Inflammatory macrophage treated with lipopolysaccharide for 1 hour (primary cell): ENCODE results near the gene PABPN1L.

Experiments
- DNase-seq, 2 donors: peaks; one replicate each; pipeline ENCODE4 v3.0.0-alpha.2; 2020 to 2022

Gene PABPN1L, protein sequence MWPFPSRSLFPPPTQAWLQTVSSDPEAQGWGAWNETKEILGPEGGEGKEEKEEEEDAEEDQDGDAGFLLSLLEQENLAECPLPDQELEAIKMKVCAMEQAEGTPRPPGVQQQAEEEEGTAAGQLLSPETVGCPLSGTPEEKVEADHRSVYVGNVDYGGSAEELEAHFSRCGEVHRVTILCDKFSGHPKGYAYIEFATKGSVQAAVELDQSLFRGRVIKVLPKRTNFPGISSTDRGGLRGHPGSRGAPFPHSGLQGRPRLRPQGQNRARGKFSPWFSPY

DNA sequence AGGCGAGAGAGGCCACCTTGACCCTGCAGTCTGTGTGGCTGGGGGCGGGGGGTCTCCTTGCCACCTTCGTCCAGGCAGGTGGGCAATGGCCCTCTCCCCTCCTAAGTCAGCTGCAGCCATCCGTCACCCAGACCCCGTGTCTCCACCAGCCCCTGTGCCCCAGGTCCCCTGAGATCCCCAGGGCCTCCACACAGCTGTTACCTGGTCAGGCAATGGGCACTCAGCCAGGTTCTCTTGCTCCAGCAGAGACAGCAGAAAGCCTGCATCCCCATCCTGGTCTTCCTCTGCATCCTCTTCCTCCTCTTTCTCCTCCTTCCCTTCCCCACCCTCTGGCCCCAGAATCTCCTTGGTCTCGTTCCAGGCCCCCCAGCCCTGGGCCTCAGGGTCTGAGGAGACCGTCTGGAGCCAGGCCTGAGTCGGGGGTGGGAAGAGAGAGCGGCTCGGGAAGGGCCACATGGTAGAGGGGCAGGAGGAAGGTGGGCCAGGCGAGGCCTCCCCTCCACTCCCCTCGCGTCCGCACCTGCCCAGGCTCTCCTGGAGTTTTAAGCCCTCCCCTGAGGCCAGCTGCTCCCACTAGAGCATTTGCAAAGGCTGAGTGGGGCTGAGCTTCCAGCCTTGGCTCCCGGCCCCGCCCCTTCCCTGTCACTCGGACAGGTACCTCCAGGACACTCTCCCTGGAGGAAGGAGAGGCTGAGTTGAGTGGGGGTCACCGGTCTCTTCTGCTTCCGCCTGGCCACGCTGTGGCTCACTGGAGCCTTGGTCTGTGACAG, at the start of gene PABPN1L:
Gene PABPN1L (minus strand): TSS at position 510 of the 770 bp plus-strand sequence. CDS start 54 bp downstream, at position 456.
- DNase-seq: no peak

DNA sequence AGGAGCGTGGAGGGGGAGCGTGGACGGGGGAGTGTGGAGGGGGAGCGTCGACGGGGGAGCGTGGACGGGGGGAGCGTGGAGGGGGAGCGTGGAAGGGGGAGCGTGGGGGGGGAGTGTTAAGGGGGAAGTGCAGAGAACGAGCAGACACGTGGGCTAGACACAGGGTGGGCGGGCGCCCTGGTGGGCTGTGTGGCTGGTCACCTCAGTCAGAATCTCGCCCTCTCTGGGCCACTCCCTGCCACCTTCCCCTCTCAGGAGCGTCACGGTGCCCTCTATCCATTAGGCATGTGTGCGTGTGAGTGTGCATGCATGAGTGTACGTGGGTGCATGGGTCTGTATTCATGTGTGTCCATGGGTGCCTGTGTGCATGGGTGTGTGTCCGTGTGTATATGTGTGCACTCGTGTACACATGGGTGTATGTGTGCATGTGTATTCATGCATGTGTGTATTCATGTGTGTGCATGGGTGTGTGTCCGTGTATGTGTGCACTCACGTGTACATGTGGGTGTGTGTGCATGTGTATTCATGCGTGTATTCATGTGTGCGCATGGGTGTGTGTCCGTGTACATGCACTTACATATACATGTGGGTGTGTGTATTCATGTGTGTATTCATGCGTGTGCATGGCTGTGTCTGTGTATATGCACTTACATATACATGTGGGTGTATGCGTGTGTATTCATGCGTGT, 49.3 kb upstream of the PABPN1L start:
- DNase-seq: no peak

DNA sequence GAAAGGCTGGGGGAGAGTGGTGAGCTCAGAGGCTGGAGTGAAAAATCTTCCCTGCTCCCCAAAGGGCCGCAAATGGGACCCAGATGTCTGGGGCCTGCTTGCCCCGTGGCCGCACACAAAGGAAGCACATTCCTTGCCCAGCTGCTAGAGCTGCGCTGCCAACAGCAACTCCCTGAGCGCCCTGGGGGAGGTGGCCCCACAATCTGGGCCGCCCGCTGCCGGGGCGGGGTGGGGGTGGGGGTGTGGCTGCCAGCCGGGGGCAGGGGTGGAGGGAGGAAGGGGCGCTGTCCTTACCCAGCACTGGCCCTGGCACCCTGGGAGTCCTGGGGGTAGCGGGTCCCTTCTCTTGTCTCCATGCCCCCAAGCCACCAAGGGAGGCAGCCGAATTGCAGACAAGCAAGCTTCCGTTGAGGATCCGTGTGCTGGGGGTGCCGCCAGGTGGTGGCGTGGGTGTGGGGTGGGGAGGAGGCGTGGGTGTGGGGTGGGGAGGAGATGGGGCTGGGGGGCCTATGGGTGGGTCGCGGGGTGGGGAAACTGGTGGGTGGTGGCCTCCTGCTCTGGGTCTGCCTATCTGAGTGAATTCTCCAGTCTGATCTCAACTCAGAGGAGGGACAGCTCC, 48.4 kb upstream of the PABPN1L start:
- DNase-seq: no peak

DNA sequence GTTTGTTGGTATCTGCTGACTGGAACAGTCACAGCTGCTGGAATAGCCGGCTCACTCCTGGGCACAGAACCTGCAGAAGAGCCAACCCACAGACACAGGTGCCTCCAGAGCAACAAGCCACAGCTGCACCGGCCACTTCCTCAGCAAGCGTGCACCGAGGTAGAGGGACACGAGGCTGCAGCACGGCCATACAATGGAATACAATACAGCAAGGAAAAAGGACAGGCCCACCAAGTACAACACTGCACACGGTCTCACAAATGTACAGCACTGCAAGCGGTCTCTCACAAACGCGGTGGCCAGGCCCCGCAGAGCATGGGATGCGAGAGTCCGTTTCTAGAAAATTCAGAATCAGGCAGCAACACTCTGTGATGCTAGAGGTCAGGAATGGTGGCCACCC, 47.4 kb upstream of the PABPN1L start:
- DNase-seq: no peak

DNA sequence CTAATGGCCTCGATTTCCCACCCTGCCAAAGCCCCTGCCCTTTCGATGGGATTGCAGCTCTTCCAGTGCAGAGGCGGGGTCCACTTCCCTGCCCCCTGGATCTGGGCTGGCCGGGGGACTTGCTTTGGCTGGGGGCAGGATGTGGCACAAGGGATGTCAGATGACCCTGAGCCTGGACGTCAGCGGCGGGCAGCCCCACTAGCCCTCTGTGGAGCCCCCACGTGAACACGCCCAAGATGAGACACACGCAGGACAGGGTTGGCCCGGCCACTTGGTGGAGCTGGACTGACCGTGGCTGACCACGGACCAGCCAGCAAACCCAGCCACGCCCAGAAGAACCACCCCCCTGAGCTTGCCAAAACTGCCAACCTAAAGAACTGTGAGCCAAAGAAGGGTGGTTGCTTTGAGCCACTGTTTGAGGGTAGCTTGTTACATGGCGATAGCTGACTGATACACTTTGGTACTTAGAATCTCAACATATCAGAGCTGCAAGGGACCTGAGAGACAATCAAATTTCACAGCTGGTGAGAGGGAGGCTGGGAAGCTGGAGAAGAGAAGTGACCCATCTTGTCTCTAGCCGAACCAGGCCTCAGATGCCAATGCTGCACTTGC, 46.6 kb upstream of the PABPN1L start:
- no peak for DNase-seq

DNA sequence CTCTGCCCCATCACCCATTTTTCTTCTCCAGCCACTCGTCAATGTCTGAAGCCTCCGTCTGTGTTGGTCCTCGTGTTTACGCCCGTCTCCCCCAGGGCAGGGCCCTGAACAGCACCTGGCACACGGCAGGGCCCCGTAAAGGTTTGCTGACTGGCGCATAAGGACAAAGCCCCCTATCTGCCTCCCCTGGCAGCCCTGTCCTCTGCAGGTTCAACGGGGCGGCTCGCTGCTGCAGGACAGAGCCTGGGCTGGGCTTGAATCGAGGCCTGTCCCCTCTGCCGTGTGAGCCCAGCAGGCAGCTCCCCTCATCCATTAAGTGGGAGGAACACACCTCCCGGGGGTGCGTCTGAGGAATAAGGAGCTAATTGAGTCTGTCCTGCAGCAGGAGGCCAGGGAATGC, 46.1 kb upstream of the PABPN1L start:
- no peak for DNase-seq

DNA sequence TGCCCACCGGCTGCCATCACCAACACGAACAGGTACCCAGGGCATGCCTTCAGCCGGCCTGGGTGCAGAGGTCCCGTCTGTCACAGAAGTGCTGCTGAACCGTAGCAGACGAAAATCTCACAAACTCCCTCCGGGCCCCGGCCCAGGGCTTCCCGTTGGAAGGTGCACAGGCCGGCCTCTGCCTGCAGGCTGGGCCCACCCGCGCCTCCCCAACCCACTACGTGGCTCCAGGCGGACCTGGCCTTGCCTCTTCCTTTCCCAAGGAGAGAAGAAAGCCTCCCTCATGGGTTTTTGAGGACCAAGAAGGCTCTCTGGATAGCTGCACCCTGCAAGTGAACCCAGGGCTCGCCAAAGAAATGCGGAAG, 45.5 kb upstream of the PABPN1L start:
- no peak for DNase-seq

DNA sequence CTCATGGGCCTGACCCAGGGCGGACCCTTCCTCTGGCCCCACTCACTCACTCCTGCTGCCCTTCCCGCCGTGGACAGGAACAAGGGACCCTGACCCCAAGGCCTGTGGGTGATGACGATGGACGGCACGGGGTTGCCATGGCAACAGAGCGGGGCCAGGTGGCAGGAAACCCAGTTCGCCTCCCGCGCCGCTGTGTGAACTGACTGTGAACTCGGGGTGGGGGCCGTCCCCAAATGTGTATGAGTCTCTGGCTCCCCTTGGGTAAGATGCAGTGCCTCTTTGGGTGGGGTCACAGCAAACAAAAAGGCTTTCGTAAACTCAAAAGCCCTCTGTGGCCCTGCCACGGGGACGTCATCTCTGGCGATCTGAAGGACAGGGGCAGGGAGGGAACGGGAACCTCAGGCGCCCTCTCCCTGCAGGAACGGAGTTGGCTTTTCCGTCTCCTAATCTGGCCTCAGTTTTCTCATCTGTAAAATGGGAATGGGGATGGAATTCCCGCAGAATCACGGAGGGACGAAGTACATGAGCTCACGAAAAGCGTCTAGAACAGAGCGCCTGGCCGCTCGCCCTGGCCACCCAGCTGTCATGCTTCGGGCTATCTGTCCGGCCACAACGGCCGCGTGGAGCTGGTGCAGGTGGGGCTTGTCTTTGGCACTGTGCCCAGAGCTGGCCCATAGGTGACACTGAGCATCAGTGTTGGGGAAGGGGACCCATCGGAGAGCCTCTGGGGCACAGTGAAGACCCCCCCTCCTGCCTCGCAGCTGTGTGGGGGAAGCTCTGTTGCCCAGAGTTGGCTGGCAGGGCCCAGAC, 44.9 kb upstream of the PABPN1L start:
- DNase-seq: no peak

DNA sequence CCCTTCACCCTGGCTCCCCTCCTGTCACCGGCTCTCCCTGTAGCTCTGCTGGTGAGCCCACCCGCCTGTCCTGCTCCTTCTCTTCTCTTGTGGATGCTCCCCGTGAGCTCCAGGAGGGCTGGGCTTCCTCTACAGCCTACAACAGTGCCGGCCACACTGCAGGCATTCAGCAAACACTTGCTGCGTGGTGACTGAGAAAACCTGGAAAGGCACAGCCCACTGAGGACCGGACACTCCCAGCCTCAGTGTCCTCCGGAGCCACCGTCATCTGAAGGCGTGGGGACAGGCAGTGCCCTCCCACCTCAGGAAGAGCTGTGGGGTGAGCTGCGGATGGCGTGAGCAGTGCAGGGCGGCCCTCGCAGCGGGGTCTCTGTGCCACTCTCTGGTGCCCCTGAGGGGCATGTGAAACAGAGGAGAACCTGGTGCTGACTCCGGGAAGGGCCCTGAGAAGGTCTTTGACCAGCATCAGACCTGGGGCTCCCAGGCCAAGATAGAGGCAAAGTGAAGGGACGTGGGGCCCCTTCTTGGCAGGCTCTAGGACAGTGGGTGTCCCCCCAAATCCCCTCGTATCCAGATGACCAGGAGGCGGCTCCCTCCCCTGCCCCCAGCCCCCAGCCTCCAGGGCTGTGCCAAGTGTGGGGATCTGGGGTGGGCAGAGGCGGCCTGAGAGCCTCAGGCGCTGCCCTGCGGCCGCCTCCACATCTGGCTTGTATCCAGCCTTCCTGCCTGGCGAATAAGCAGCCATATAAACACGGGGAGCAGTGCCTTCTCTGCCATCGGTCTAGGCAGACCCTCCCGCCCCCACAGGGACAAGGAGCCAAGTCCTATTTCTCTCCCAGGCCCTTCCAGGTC, 44.0 kb upstream of the PABPN1L start:
- DNase-seq: no peak

DNA sequence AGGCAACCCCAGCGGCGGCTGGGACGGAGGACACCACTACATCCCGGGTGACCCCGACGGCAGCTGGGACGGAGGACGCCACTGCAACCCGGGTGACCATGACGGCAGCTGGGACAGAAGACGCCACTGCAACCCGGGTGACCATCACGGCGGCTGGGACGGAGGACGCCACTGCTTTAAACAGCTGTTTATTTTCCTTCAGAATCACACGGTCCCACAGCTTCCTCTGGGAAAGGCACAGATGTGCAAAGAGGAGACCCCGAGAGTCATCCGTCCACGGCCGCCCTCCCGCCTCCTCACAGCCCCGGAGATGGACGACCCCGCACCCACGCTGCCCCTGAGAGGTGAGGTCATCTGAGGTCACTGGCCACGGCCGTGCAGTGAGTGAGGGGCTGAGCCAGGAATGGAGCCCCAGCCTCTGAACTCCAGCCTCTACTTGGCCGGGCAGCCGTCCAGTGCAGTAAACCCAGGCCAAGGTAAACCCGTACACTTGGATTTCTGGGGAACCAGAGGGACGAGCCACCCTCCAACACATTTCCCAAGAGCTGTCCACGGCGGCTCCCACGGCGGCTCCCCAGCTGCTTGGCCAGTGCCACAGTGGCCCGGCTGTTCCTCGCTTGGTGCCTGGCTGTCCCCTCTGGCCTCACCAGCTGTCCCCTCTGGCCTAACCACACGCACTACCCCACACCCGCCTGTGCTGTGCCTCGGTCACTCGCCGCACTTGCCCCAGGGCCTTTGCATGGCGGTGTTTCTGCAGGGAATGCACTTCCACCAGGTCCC, 43.2 kb upstream of the PABPN1L start:
- DNase-seq: no peak

DNA sequence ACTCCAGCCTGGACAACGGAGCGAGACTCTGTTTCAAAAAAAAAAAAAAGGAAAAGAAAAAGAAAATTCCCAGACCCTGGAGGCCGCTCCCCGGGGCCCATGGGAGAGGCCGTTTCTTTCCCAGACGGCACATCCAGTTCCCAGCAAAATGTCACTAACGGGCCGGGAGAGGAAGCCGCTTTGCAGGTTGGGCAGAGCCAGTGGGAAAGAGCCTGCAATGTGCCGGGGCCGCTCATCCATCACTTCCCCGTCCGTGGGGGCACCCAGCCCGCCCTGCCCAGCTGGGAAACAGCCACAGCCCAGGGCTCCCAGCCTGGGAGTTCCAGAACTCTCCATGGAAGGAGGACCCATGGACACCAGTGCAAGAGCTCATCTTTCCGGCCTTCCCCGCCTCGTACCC, 41.8 kb upstream of the PABPN1L start:
- DNase-seq: no peak

DNA sequence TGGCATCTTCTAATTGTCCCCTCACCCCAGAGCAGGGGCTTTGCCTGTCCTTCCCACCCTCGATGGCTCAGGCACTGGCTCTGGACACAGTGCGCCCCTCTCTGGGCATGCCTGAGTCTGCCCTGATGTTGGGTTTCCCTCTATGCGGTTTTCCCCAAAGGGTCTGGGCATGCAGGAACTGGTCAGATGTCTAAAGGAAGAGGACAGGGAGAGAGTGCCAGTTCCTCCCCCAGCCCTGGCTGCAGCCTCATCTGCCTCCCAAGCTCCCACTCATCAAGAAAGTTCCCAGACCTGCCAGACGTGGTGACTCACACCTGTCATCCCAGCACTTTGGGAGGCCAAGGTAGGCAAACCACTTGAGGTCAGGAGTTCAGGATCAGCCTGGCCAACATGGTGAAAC, 41.3 kb upstream of the PABPN1L start:
- no peak for DNase-seq

DNA sequence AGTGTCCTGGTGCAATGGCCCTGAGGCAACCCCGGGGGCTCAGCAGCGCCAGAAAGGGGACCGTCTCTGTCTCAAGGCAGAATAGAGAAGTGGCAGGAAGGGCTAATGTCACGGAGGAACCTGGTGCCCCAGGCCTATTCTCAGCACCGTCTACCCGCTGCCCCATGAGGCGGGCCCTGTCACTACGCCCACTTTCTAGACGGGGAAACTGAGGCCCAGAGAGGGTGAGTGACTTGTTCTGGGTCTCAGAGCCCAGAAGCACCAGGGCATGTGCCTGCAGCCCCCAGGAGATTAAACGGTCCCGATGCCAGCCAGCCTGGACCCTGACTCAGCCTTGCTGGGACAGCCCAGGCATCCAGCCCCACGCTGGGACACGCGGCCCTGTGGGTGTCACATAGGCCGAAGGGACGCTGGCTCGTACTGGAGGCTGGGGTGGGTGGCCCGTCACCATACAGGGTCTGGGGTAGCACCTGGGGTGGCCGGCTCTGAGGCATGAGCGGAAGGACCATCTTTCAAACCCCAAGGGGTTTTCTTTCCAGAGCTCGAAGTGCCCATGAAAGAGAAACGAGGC, 40.2 kb upstream of the PABPN1L start:
- DNase-seq: no peak

DNA sequence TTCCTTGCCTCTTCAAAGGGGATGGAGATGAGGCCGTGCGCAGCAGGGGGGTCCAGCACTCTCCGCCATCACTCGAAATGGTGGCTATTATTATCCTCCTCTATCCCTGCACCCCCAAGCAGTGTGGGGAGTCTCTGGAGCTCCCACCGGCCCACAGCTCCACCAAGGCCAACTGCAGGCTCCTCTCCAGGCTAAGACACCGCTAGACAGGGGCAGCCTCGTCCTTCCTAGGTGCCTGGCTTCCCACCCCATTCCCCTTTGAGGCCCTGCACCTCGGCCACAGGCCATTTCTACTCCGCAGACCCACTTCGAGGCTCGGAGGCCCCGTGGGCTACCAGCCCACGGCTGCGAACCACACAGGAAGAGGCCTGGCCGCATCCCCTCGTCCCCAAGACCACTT, 39.6 kb upstream of the PABPN1L start:
- DNase-seq: no peak

DNA sequence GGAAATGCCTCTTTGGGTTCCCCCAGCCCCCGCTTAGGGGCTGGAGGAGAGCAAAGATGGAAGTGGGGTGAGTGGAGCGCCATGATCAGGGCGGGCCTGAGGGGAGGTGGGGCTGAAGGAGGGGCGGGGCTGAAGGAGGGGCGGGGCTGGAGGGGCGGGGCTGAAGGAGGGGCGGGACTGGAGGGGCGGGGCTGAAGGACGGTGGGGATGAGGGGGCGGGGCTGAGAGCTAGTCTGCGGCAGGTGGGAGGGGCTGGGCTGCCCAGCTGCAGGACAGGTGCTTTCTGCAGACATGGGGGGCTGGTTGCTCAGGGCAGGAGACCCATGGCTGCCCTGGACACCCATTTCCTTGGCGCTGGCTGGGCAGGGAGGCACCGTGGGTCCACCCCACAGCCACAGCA, 39.1 kb upstream of the PABPN1L start:
- DNase-seq: no peak

DNA sequence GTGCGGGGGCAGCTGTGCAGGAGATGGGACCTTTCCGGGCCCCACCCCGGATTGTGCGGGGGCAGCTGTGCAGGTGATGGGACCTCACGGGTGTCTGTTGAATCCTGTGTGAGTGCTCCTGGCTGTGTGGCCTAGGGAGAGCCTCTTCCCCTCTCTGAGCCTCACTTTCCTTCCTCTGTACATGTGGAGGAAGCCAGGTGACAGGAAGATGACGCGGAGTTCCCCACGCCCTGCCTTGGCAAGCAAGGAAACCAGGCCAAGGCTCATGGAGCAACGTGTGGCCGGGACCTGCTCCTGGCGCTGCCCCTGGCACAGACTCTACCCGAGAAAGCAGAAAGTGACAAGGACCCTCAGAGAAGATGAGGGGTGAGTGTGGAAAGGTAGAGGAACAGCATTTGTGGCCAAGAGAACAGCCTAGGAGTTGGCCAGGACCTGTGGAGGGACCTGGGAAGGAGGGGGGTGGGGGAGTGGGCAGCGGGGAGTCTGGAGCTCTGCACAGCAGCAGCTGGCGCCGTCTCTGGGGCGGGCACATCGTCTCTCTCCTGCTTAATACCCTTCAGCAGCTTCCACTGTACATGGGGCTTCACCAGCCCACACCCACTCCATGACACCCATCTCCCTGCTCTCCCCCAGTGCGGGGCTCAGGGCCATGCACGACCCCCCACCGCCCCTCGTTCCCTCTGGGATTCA, 38.4 kb upstream of the PABPN1L start:
- DNase-seq: no peak

DNA sequence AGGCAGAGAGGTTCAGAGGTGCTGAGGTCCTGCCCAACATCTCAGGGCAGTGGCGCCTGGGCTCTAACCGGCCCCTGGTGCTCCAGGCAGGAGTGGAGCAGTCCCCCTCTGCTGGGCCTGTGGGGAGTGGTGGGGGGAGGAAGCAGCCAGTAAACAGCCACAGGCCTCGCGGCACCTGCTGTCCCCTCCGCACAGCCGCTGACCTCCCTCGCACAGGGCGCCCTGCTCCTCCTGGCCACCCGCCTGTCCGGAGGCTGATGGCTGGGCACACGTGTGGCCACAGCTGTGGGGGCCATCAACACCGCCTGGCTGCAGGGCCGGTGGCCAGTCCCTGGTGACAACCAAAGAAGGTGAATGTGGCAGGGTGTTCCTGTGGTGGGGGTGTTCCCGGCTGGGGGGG, 36.8 kb upstream of the PABPN1L start:
- DNase-seq: no peak

DNA sequence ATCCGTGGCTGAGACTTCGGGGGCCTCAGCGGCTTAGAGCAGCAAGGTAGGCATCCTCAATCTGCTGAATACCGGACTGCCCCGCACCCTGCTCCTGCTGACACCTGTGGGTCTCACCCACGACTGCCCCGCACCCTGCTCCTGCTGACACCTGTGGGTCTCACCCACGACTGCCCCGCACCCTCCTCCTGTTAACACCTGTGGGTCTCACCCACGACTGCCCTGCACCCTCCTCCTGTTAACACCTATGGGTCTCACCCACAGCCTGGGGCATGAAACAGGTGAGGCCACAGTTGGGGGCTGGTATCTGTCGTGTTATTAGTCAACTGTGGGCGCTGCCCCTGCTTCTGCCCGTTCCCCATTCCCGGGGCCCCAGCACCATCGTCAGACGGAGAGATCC, 36.3 kb upstream of the PABPN1L start:
- no peak for DNase-seq

DNA sequence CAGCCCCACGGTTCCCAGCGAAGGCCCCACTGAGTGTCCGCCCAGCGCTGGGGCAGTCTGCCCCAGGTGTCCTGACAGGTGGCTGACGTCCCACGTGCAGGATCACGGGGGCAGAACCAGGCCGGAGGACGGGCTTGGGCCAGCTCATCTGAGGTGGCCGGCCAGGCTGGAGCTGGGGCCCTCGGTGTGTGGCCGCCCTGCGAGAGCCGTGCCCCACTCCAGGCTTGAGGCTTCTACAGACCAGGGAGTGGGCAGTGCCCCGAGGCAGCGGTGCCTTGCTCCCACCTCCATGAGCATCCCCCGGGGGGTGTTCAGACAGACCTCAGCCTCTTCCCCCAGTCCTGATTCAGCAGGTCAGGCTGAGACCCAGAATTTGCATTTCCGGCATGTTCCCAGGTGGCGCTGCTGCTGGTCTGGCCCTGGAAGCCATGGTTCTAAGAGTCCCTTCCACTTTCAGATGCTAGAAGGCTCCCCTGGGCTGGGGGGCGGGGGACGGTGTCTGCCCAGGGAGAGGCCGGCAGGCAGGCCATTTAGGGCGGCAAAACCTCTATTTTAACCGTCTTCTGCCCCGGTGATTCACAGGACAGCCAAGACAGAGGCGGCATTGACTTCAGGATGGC, 35.4 kb upstream of the PABPN1L start:
- DNase-seq: no peak
